Amniotic epithelial cell (primary cell): Measurements from ENCODE around the gene NCMAP.
"Not testable (repeated sequence)": the region's sequence is repeated elsewhere in the genome, so short reads cannot be mapped to it uniquely, and the experiment has no call there.

Experiments used
- DNase-seq: peaks from one replicate; pipeline ENCODE4 v3.0.0-alpha.2; 2010; ENCODE audit warnings: low read depth

The NCMAP gene

DNA sequence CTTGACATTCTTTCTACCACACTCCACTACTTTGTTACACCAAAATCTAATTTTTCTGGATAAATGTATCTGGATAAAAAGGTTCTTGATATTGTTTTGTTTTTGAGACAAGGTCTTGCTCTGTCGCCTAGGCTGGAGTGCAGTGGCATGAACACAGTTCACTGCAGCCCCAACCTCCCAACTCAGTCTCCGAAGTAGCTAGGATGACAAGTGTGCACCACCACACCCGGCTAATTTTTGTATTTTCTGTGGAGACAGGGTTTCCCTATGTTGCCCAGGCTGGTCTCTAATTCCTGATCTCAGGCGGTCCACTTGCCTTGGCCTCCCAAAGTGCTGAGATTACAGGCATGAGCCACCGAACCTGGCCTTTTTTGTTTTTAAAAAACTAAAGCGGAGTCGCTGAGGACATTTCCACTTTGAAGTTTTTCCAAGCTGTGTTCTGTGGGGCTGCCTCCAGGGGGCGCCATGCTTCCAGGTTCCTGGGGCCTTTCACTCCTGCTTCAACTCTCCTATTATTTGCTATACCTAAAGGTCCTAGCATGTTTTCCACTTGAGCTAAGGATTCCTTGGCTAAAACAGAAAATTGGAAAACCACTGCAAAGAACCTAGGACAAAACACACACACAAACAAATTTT, 14.1 kb upstream of the NCMAP start:
- DNase-seq, result peak; percentile 11

DNA sequence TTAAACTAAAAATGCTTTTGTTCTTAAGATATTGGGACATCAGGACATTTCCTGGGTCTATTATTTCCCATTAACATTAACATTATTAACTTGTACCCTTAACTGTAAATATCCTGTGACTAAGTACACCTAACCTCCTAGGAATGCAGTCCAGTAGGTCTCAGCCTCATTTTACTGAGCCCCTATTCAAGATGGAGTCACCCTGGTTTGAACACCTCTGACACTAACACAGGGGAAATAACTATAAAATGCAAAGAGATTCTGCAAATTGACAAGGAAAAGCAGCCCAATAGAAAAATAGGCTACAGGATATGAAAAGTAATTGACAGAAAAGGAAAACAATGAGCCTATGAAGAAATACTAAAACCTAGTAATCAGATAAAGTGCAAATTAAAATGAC, 11.6 kb upstream of the NCMAP start:
- DNase-seq, result no peak

DNA sequence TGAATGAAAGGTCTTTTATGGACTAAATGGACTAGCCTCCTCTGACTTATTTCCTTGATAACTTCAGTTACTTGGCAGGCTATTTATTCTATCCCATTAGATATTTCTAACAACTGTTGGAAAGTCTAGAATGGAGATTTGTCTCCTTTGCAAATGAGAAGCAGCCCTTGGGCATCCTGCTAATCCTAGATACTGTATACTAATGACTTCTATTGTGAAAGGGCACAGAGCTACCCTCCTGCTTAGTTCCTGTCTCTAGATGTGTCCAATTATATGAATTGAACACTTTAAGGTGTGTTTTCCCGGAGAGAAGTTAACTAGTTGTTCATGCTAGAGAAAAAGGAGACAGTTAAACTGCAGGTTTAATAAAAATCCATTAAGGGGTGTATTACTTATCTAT, 10.2 kb upstream of the NCMAP start:
- no peak for DNase-seq

DNA sequence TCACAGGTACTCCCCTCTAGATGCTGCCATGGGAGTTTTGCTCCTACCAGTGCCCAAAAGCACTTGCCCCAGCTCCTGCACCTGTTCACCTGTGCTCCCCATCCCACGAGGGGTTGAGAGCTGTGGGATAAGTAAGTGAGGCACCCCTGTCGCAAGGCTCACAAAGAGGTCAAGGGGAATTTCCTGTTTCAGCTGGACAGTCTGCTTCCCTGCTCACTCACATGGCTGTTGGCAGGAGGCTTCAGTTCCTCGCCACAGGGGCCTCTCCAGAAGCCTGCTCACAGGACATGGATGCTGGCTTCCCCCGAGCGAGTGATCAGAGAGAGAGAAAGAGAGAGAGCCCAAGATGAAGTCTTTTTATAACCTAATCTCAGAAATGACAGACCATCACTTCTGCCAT, 8.7 kb upstream of the NCMAP start:
- no peak for DNase-seq

DNA sequence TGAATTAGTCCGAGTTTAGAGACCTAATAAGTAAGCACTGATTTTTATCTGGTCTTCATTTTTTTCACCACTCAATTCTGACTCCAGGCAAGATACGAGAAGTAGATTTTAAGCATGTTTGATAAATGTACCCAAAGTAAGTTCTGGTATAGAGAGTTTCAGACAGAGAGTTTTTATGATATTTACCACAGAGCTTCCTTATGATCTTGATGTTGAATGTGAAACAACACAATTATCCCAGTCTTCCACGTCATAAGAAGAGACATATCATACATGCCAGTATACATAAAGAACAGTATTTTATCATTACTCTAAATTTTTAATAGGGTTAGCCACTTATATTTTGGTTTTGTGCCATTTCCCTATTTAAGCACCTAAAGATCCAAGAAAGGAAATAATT, 7.8 kb upstream of the NCMAP start:
- no peak for DNase-seq

DNA sequence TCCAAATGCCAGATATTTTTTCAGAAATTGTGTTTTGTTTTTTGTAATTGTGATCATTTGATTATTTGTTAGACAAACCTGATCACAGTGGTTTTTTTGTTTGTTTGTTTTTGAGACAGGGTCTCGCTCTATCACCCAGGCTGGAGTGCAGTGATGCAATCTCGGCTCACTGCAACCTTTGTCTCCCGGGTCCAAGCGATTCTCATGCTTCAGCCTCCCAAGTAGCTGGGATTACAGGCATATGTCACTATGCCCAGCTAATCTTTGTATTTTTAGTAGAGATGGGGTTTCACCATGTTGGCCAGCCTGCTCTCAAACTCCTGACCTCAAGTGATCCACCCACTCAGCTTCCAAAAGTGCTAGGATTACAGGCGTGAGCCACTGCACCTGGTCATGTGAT, 6.7 kb upstream of the NCMAP start:
- DNase-seq, result not testable (repeated sequence)

DNA sequence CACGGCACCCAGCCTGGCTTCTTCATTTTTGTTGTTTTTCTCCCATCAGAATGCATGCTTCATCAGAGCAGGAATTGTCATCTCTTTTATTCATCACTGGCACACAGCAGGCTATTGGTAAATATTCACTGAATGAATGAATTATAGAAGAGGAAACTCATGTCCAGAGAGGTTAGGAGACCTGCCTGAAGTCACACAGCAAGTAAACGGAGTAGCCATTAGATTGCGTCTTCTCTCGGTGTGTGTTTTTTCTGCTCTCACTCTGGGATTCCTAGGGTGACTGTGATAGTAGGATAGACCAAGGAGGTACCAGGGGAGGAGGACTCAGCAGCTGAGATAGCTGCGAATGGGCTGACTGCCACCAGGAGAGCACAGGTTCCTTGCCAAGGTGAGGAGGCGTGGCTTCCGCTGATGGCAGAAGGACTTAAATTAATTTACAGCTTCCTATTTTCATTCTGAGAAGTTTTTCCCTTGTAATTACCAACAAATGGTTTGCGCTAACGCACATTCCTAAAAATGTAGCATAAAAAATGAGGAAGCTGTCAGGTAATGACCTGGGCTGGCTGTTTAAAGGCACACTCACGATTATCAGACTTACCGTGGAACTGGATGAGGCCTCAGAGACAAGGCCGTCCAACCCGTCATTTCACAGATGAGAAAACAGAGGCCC, 4.5 kb upstream of the NCMAP start:
- DNase-seq, result no peak

DNA sequence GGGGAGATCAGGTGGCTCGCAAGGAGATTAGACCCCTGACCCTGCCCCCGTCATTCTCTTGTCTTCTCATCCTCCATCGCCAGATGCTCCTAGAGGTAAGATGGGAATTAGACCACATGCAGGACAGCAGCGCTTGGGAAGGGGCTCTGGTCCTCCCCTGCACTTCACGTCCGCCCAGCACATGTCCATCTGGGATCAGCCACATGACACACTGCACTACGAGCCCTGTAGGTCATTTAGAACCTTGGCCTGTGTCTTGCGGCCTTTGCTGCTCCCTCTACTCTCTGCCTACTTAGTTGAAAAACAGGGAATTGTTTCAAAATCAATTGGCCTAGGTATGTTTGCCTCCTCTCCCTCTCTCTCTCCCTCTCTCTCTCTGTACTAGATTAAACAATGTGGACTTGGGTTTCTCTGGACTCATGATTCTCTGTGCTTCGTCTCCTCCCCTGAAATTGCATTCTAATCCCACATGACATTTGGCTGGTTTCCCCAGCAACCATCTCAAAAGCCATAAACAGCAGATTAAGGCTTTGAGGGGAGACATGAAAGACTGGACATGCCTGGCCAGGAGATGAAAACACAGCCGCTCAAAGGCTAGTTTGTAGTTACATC, 3.8 kb upstream of the NCMAP start:
- peak; percentile 92 for DNase-seq

DNA sequence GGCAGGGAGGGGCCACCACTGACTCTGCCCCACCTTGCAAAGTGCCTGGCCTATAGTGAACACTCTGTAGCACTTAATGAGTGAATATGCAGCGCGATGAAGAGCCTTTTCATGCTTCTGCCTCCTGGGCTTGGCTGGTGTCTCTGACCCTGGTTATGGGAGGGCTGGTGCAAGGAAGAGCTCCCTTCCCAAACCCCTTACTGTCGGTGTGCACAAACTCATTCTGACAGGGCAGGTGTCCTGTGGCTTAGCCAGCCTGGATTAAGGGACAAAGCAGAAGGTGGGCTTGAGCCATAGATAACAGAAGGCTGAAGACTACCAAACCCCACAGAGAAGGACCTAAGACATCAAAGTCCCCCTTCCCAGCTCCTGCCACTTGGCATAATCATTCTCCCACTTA, 2.0 kb upstream of the NCMAP start:
- DNase-seq, result no peak

DNA sequence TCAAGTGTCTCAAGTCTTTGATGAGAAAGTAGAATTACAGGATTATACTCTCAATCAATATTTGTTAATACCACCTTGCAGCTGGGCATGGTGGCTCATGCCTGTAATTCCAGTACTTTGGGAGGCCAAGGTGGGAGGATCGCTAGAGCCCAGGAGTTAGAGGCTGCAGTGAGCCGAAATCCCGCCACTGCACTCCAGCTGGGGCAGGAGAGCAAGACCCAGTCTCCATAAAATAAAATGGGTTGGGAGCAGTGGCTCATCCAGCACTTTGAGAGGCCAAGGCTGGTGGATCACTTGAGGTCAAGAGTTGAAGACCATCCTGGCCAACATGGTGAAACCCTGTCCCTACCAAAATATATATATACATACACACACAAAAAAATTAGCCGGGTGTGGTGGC, 1.2 kb upstream of the NCMAP start:
- DNase-seq, result no peak

DNA sequence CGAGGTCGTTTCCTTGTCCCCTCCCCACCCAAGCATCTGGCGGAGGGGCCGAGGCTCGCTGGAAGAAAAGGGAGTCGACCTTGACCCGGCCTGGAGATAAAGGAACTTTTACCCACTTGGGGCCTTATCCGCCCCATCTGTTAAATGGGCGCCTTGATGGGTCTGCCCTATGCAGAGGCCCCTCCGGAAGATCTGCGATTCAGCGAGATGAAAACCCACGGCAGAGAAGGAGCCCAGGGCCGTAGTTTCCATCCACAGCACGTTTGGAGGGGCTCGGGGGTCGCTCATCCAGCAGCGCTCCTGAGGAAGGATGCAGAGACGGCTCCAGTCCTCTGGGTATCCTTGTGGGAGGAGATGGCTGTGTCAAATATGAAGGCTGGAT, 518 bp downstream of the NCMAP start:
- no peak for DNase-seq

DNA sequence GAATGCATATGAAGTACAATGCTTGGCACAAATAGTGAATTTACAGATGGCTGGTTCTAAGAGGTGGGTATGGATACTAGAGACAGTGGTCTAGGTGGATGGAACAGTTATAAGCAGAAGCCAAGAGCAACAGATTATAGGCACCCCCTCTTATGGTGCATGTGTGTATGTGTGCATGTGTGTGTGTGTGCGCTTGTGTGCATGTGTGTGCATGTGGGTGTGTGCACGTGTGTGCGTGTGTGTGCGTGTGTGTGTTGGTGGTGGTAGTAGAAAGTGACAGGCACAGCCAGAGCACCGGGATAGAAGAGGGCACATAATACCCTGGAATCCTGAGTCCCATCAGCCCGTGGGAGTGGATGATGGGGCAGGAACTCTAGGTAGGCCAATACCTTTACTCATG, 1.3 kb downstream of the NCMAP start:
- no peak for DNase-seq

DNA sequence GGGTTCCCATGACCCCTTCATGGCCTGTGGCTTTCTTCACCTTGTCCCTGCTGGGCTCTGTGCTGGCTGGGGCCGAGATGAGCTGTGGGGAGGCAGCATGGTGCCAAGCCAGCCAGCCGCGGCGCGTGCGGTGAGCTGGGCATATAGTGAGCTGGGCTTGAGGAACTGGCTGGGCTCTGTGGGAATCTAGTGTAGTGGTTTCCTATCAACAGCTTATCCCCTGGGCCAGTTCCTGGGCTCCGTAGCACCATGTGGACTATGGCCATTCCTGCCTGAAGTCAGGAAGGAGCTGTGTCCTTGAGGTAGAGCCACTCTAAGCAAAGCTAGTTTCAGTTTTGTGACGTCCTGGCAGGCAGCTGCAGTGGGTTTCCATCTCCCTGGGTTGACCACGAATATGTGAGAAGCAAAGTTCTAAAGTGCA, 1.8 kb downstream of the NCMAP start:
- DNase-seq, result no peak

DNA sequence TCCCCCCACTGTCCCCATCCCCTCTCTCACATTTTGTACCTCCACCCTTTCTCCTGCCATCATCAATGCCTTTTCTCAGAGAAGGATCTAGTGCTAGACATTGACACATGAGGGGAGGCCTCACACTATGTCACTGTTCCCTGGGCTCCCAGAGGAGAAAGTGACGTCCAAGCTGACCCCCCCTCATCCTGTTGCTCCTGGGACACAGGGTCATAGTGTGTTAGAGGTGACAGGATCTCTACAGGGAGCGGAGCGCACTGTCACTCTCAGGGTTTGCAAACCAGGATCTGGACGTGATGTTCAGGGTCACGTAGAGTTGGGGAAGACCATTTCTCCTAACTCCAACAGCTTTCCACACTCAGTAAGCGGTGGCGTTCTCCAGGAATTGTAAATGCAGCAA, 2.6 kb downstream of the NCMAP start:
- no peak for DNase-seq

DNA sequence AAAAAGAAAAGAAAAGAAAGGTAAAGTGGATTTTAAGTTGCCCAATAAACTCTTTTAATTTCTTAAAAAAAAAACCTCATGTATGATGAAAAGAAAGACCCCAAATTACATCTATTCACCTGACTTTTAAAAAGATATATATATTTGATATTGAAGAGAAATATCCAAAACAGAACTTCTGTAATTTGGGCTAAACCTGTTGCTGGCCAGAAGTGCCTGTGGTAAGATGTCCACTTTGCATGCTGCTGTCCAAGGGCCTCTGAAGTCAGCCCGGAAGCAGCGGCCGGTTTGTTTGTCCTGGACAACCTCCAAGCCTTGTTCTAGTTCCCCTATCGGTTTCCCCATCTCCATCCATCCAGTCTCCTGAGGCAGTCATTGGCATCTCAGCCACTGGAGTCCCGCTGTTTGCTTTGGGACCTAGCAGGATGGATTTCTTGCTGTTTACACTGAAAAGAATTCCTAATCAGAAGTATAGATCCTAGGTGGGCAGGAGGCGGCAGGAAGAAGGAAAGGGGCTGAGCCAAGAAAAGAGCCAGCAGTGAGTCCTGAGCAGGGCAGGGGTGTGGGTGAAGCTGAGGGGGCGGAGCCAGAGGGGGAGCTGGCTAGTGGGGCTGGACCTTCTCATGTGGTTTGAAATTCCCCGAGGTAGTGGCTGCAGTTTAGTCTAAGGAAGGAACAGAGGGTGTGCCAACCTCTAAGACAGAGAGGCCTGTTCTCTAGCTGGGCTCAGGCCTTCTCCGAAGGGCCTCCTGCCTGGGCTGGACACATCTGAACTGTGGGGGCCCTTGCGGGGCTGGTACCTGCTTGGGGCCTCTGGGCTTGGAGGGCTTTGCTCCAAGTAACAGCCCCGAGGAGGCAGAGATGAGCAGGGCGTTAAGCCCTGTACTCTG, 3.3 kb downstream of the NCMAP start:
- DNase-seq, result peak; percentile 80

DNA sequence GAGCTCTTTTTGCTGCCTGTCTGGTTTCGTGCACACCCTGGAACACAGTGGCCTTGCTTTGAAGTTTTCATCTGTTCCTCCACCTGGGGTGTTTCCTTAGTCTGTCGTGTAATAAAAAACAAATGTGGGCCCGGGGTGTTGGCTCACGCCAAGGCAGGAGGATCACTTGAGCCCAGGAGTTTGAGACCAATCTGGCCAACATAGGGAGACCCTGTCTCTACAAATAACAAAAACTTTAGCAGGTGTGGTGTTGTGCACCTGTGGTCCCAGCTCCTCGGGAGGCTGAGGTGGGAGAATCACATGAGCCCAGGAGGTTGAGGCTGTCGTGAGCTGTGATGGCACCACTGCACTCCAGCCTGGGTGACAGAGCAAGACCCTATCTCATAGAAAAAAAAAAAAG, 4.5 kb downstream of the NCMAP start:
- no peak for DNase-seq

DNA sequence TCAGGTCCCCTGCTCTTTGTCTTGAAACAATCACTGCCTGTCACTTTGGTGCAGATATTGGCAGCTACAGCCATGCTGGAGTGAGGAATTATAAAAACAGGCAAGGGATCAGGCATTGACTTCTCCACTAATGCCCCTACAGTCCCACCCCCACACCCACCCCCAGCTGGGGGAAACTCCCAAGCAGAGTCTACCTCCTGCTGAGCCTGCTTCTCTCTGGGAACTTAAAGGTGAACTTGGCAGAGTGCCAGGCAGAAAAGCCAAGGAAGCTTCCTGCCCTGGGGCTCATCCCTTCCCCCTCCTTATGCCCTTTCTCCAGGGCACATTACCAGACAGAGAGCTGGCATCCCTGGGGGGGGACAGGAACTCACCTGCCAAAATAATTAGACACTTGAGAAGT, 6.7 kb downstream of the NCMAP start:
- no peak for DNase-seq

DNA sequence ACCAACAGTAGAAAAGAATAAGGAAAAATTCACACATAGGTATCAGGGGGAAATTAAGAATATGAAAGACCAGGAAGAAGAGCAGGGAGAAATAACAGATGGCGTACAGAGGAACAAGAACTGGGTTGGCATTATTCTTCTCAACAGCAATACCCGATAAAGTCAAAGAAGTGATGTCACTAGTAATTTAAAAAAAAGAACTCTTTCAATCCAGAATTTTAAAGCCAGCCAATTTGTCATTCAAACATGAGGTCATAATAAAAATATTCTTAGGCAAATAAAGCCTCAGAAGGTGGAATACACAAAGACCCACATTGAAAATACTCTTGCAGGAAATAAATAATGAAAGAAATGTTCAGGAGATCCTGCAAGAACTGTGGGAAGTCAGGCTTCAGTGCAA, 8.8 kb downstream of the NCMAP start:
- no peak for DNase-seq

DNA sequence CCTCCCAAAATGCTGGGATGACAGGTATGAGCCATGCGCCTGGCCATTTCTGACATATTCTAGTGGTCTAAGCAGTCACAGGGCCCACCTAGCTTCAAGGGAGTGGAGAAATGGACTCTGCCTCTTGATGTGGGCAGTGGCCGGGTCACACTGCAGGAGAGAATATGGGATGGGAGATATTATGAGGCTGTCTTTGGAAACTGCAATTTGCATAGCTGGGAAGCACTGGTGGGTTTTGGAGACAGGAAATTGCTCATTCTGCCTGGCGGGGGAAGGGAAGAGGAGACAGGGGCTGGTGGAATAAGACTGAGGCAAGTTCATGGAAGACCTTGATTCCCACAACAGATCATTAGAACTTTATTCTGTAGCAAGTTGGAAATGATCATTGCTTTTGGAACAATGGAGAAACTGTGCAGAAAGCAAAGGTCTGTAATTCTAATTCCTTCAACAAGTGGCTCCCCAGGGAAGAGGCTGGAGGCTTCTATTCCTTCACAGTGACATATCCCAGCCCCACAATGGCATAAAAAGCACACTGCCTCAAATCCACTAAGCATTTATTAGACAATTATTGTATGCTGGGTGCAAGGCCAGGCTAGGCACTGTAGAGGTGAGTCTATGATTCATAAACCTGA, 10.5 kb downstream of the NCMAP start:
- DNase-seq, result no peak

DNA sequence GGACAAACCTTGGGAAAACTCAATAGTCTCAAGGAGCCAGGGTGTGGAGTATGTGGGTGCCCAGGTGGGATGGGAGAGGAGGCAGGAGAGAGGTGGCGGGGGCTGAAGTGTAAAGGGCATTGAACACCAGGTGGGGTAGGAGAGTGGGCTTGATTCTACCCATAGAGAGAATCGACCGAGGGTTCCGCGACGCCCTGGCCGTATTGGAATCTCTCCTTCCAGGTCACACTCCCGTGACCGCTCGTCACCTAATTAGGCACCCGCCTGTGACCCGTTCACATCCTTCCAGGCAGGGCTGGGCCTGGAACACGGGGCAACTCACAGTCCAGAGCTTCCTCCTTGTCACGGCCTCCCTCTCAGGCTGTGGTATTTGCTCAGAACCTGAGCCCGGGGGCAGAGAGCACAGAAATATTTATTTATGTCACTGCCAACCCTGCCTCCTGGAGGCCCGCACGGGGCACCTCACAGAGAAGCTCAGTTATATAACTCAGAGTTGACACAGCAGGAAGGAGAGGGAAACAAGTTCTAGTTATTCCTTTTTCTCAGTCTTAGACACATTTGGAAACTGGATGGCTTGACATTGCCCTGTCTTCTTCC, 12.0 kb downstream of the NCMAP start:
- no peak for DNase-seq

DNA sequence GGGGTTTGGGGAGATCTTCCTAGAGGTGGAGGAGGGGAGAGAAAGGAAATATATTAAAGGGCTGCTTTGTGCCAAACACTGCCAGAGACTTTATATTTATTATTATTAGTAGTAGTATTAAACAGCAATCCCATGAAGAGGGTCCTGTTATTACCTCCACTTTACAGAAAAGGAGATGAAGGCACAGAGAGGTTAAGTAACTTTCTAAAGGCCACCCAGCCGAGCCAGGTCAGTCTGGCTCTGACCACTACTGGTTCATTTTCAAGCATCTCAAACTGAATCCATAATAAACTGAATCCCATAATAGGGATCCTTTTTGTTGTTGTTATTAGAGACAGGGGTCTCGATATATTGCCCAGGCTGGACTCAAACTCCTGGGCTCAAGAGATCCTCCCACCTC, 12.6 kb downstream of the NCMAP start:
- DNase-seq, result no peak
